H1 (cell line): ENCODE measurements around the gene CDH22. TPM values are rescaled to one million over a fixed set of nuclear protein-coding genes. Genes with fewer than 3 reads are reported as not detected.

Experiments
- BACH1 ChIP-seq: IDR thresholded peaks from 2 replicates; pipeline ENCODE4 v1.6.1; 2012; ENCODE audit warnings: low read length, improper control_type of control experiment
- CHD1 ChIP-seq: IDR thresholded peaks from 2 replicates; pipeline ENCODE4 v1.6.1; 2012; ENCODE audit warnings: low read depth, low read length, improper control_type of control experiment
- KDM1A ChIP-seq: fragments of 200-600, 300-600 bp; sonication (generic); IDR thresholded peaks from 2 replicates; pipeline ENCODE4 v1.7.1; 2016; ENCODE audit warnings: mild to moderate bottlenecking, low read length, borderline replicate concordance
- SP1 ChIP-seq: IDR thresholded peaks from 2 replicates; pipeline ENCODE4 v1.6.1; 2011; ENCODE audit warnings: low read depth, low read length
- polyA plus RNA-seq, 7 experiments: library from polyadenylated mRNA; depleted of rRNA in 3 of 7; stranded (reverse) in 5 of 7; unstranded in 2 of 7; fragments of >200 nt in 5 of 7; fragments of 200-250 nt in 2 of 7; gene quantifications; 1 replicate in 5 of 7; 2 replicates in 1 of 7; 4 replicates in 1 of 7; pipeline versions ENCODE4 v1.2.1 to v1.2.3, GENCODE V29; 2011 to 2013; ENCODE audit warnings: missing spikeins in 2 of 7, mixed read lengths in 2 of 7
- total RNA-seq: library from RNA; stranded (reverse); fragmentation: NEBNext Ultra II Directional; extraction: Animal tissue kit (Norgen Biotek cat#: 25700); gene quantifications from 2 replicates; pipeline ENCODE4 v1.2.1, GENCODE V29; 2021

Gene CDH22
- total and polyA plus RNA-seq, 2 of the 8 experiments (the other 6 are each of a cell fraction or from before 2014, with no cell fraction given) = 0.35 to 0.39 TPM

DNA sequence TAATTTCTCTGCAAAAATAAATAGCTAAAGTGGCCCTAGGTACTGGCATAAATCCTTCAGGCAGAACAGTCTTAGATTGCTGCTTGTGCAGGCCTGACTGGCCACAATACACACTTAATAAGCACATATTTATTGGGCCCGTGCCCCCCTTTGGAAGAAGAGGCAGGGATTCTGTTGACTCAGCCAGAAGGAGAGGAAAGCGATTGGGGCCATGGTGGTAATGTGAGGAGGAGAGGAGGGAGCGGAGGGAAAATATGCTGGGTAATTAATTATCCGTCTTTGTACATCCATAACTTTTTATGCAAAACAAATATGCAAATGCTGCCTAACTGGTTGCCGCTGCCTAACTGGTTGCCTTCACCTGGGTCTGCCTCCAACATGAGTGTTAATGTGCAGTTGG is 154.0 kb downstream of the CDH22 start (continued):
- TF ChIP-seq SP1 (no peak), KDM1A (no peak), BACH1 (no peak), CHD1 (no peak)
